ENCODE data around the gene DISC1. TPM values are rescaled to one million over a fixed set of nuclear protein-coding genes. Genes with fewer than 3 reads are reported as not detected.

The DISC1 gene
- total RNA-seq, 1 donor from 2014 or later: 4.5 TPM

- DNase-seq (ENCODE audit: low read depth in 2 of 2): no peak
Observed at GRCh38 chr1:232036181-232036933, 409.8 kb downstream of the DISC1 start.

GRCh38 chr1:232037774-232038388 is 411.3 kb downstream of the DISC1 start:
- no peak for DNase-seq (ENCODE audit: low read depth in 2 of 2)

GRCh38 chr1:232038706-232039677 is 412.4 kb downstream of the DISC1 start:
- peak; percentile 6 to 37 for DNase-seq (ENCODE audit: low read depth in 2 of 2)

GRCh38 chr1:232040260-232040659 is 413.7 kb downstream of the DISC1 start:
- DNase-seq (ENCODE audit: low read depth in 2 of 2): no peak

- DNase-seq (ENCODE audit: low read depth in 2 of 2): no peak
Observed at GRCh38 chr1:232044728-232045127, 418.1 kb downstream of the DISC1 start.

- DNase-seq (ENCODE audit: low read depth in 2 of 2): no peak
Observed at GRCh38 chr1:232045139-232045994, 418.8 kb downstream of the DISC1 start.

GRCh38 chr1:232046451-232047306 is 420.1 kb downstream of the DISC1 start:
- peak in 1 of 2 donors; percentile 18 for DNase-seq (ENCODE audit: low read depth in 2 of 2)

GRCh38 chr1:232047473-232047872 is 420.9 kb downstream of the DISC1 start:
- DNase-seq (ENCODE audit: low read depth in 2 of 2): no peak

GRCh38 chr1:232048481-232048880 is 421.9 kb downstream of the DISC1 start:
- DNase-seq (ENCODE audit: low read depth in 2 of 2): no peak

- no peak for DNase-seq (ENCODE audit: low read depth in 2 of 2)
Observed at GRCh38 chr1:232049335-232049734, 422.7 kb downstream of the DISC1 start.

GRCh38 chr1:232057217-232057895 is 430.8 kb downstream of the DISC1 start:
- DNase-seq (ENCODE audit: low read depth in 2 of 2): no peak

- no peak for DNase-seq (ENCODE audit: low read depth in 2 of 2)
Observed at GRCh38 chr1:232057896-232058274, 431.3 kb downstream of the DISC1 start.

- no peak for DNase-seq (ENCODE audit: low read depth in 2 of 2)
Observed at GRCh38 chr1:232059726-232060374, 433.3 kb downstream of the DISC1 start.

- no peak for DNase-seq (ENCODE audit: low read depth in 2 of 2)
Observed at GRCh38 chr1:232062967-232063366, 436.4 kb downstream of the DISC1 start.

- DNase-seq (ENCODE audit: low read depth in 2 of 2): no peak
Observed at GRCh38 chr1:232066521-232066920, 439.9 kb downstream of the DISC1 start.

- no peak for DNase-seq (ENCODE audit: low read depth in 2 of 2)
Observed at GRCh38 chr1:232074265-232074664, 447.7 kb downstream of the DISC1 start.

GRCh38 chr1:232077809-232078208 is 451.2 kb downstream of the DISC1 start:
- DNase-seq (ENCODE audit: low read depth in 2 of 2): no peak

GRCh38 chr1:232084584-232085223 is 458.1 kb downstream of the DISC1 start:
- peak in 1 of 2 donors; percentile 28 for DNase-seq (ENCODE audit: low read depth in 2 of 2)

Measured in dermis microvascular lymphatic vessel endothelial cell (primary cell).